Calu3 (cell line): Measurements from ENCODE around the gene KLK5. TPM values are rescaled to one million over a fixed set of nuclear protein-coding genes. Genes with fewer than 3 reads are reported as not detected.

ENCODE experiments used
- BruUV-seq: library from RNA; stranded (reverse); fragments of 400-500 nt; replicated peaks from 2 replicates; lab custom pipeline; 2021; lab: Mats Ljungman, UMichigan
- CTCF ChIA-PET: fragments of 300-600 bp; sonication (Branson Sonifier 250); formaldehyde crosslinking; loops from one replicate; lab custom pipeline; 2022; ENCODE audit warnings: antibody characterized with exemption; lab: Charles Lee
- DNase-seq: peaks from one replicate; pipeline ENCODE4 v3.0.0; 2022
- H3K27ac Mint-ChIP-seq: one replicate; pipeline ENCODE4 v1.8.0; 2022; ENCODE audit warnings: mixed read lengths; ENCODE audit not compliant: unreplicated experiment
- H3K27me3 Mint-ChIP-seq: one replicate; pipeline ENCODE4 v1.8.0; 2022; ENCODE audit warnings: mixed read lengths; ENCODE audit not compliant: unreplicated experiment
- H3K36me3 Mint-ChIP-seq: one replicate; pipeline ENCODE4 v1.8.0; 2022; ENCODE audit warnings: mild to moderate bottlenecking, moderate library complexity, mixed read lengths; ENCODE audit not compliant: insufficient read depth, unreplicated experiment
- H3K4me1 Mint-ChIP-seq: one replicate; pipeline ENCODE4 v1.8.0; 2022; ENCODE audit warnings: mild to moderate bottlenecking, low read depth, mixed read lengths; ENCODE audit not compliant: unreplicated experiment
- H3K4me3 Mint-ChIP-seq: one replicate; pipeline ENCODE4 v1.8.0; 2022; ENCODE audit warnings: mild to moderate bottlenecking, low read depth, moderate library complexity, mixed read lengths; ENCODE audit not compliant: unreplicated experiment
- H3K9me3 Mint-ChIP-seq: one replicate; pipeline ENCODE4 v1.8.0; 2022; ENCODE audit warnings: low read depth, mixed read lengths; ENCODE audit not compliant: unreplicated experiment
- CTCF ChIP-seq: fragments of 200-600 bp; IDR thresholded peaks from one replicate; pipeline ENCODE4 v1.8.0; 2022; ENCODE audit warnings: antibody characterized with exemption; ENCODE audit not compliant: unreplicated experiment
- intact Hi-C: fragments of 100-400 bp; cut with micrococcal nuclease; formaldehyde crosslinking; loops from one replicate; pipeline ENCODE4 v1.10.0; 2022; ENCODE audit not compliant: unreplicated experiment
- total RNA-seq: library from RNA; stranded (reverse); gene quantifications from 2 replicates; pipeline ENCODE4 v1.2.3, GENCODE V29; 2022

KLK5 gene
- total RNA-seq, 1 experiment from 2014 or later, result 0.38 TPM

- intact Hi-C loops, result no loop called here
- Mint-ChIP-seq H3K9me3 (no peaks in the 10 kb centered on the region), H3K36me3 (peaks cover 13% of the 10 kb centered on the region), H3K4me3 (no peak overlapping the region), H3K27me3 (peaks cover 18% of the 10 kb centered on the region), H3K27ac (peak overlapping the region; percentile 62), H3K4me1 (peaks cover 56% of the 10 kb centered on the region)
- CTCF ChIA-PET, result interaction anchor here (0.9 kb wide), 1 partner anchor 22 kb away, joined by 4 read pairs; no protein-coding TSS in a partner anchor
- no TSS peak for BruUV-seq
- no peak for TF ChIP-seq CTCF
- DNase-seq, result no peak
These were observed 27.4 kb upstream of the KLK5 start for GRCh38 chr19:50980208-50980607.

GRCh38 chr19:50979758-50980157 lies 26.9 kb upstream of the KLK5 start:
- DNase-seq, result no peak
- Mint-ChIP-seq H3K4me3 (no peak overlapping the region), H3K36me3 (peaks cover 13% of the 10 kb centered on the region), H3K4me1 (peaks cover 56% of the 10 kb centered on the region), H3K27ac (no peak overlapping the region), H3K27me3 (peaks cover 18% of the 10 kb centered on the region), H3K9me3 (no peaks in the 10 kb centered on the region)
- CTCF ChIA-PET, result interaction anchor here (0.9 kb wide), 1 partner anchor 23 kb away, joined by 4 read pairs; no protein-coding TSS in a partner anchor
- intact Hi-C loops, result no loop called here
- no peak for TF ChIP-seq CTCF
- no TSS peak for BruUV-seq

- Mint-ChIP-seq H3K27ac (peak overlapping the region; percentile 12), H3K4me3 (no peak overlapping the region)
These were observed 26.0 kb upstream of the KLK5 start for GRCh38 chr19:50978772-50979390.

GRCh38 chr19:50977626-50978025 lies 24.8 kb upstream of the KLK5 start:
- no peak for TF ChIP-seq CTCF
- no peak overlapping the region for H3K4me3 Mint-ChIP-seq
- no peak for DNase-seq
- peaks cover 65% of the 10 kb centered on the region for H3K4me1 Mint-ChIP-seq
- CTCF ChIA-PET, result no interaction called here
- intact Hi-C loops, result no loop called here
- H3K27ac Mint-ChIP-seq, result no peak overlapping the region
- peaks cover 18% of the 10 kb centered on the region for H3K27me3 Mint-ChIP-seq
- H3K36me3 Mint-ChIP-seq, result peaks cover 19% of the 10 kb centered on the region
- no peaks in the 10 kb centered on the region for H3K9me3 Mint-ChIP-seq
- no TSS peak for BruUV-seq

More at GRCh38 chr19:50978772-50979390, 26.0 kb upstream of the KLK5 start:
- CTCF ChIA-PET, result interaction anchor here (0.6 to 1.4 kb wide), 3 partner anchors 13 to 39 kb away, joined by 3 to 5 read pairs (median 4); no protein-coding TSS in a partner anchor
- DNase-seq, result peak; percentile 56
- Mint-ChIP-seq H3K36me3 (peaks cover 13% of the 10 kb centered on the region), H3K9me3 (no peaks in the 10 kb centered on the region), H3K27me3 (peaks cover 18% of the 10 kb centered on the region), H3K4me1 (peaks cover 56% of the 10 kb centered on the region)
- no peak for TF ChIP-seq CTCF
- no TSS peak for BruUV-seq
- intact Hi-C loops, result no loop called here
